ENCODE data around the gene VPS18.
"Not testable (repeated sequence)": the region's sequence is repeated elsewhere in the genome, so short reads cannot be mapped to it uniquely, and the experiment has no call there.

VPS18 gene, protein sequence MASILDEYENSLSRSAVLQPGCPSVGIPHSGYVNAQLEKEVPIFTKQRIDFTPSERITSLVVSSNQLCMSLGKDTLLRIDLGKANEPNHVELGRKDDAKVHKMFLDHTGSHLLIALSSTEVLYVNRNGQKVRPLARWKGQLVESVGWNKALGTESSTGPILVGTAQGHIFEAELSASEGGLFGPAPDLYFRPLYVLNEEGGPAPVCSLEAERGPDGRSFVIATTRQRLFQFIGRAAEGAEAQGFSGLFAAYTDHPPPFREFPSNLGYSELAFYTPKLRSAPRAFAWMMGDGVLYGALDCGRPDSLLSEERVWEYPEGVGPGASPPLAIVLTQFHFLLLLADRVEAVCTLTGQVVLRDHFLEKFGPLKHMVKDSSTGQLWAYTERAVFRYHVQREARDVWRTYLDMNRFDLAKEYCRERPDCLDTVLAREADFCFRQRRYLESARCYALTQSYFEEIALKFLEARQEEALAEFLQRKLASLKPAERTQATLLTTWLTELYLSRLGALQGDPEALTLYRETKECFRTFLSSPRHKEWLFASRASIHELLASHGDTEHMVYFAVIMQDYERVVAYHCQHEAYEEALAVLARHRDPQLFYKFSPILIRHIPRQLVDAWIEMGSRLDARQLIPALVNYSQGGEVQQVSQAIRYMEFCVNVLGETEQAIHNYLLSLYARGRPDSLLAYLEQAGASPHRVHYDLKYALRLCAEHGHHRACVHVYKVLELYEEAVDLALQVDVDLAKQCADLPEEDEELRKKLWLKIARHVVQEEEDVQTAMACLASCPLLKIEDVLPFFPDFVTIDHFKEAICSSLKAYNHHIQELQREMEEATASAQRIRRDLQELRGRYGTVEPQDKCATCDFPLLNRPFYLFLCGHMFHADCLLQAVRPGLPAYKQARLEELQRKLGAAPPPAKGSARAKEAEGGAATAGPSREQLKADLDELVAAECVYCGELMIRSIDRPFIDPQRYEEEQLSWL

DNA sequence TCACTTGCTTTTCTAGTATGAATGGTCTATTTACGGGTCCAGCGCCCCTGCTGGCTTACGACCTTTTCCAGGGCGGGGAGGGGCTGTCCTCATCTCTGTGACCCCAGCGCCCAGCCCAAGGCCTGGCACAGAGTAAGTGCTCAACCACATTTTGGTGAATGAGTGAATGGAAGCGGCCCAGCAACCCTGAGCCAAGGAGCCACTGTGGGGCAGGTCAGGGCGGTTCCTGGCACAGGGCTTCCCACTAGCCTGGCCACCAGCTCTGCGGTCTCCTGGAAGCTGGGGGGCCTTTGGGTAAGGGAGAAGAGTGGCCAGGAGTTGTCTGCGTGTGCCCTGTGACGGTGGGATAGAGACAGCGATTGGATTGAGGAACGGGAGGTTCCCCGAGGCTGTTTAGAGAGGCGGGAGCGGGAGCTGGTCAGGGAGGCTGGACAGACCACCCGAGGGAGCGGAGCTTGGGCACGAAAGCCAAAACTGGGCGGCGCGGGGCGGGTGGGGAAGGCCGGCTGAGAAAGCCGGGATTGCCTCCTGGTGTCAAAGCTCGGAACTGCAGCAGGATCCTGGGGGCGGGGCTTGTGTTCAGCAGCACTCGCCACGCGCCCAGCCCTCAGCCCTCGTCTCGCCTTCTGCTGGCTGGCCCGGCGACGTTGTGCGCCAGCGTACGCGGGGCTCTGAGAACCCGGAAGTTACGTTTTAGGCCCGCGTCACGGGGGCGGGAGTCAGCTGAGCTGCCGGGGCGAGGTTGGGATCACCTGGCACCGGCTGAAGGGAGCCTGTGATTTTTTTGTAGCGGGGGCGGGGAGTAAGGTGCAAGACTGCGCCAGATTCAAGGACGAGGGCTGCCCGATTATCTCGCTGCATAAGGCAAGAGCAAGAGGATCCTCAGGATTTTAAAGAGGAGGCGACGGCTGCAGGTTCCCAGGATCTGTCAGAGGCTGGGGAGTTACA lies at the start of gene VPS18:
Gene VPS18 (plus strand): TSS at position 718 of the 948 bp plus-strand sequence. CDS start 319 bp downstream, outside the sequence.
- peak; percentile 100 for DNase-seq

DNA sequence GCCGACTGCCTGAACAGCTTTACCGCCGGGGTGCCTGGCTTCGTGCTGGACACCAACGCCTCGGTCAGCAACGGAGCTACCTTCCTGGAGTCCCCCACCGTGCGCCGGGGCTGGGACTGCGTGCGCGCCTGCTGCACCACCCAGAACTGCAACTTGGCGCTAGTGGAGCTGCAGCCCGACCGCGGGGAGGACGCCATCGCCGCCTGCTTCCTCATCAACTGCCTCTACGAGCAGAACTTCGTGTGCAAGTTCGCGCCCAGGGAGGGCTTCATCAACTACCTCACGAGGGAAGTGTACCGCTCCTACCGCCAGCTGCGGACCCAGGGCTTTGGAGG lies 49.6 kb upstream of the VPS18 start:
- DNase-seq, result peak; percentile 64

DNA sequence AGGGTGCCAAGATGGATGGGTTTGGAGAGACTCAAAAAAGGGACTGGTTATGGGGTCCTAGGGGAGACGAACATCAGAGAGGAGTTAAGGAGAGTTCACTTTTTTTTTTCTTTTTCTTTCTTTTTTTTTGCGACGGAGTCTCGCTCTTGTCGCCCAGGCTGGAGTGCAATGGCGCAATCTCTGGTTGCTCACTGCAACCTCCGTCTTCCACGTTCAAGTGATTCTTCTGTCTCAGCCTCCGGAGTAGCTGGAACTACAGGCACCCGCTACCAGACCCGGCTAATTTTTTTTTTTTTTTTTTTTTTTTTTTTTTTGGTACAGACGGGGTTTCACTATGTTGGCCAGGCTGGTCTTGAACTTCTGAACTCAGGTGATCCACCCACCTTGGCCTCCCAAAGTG lies 49.2 kb upstream of the VPS18 start:
- no peak for DNase-seq

DNA sequence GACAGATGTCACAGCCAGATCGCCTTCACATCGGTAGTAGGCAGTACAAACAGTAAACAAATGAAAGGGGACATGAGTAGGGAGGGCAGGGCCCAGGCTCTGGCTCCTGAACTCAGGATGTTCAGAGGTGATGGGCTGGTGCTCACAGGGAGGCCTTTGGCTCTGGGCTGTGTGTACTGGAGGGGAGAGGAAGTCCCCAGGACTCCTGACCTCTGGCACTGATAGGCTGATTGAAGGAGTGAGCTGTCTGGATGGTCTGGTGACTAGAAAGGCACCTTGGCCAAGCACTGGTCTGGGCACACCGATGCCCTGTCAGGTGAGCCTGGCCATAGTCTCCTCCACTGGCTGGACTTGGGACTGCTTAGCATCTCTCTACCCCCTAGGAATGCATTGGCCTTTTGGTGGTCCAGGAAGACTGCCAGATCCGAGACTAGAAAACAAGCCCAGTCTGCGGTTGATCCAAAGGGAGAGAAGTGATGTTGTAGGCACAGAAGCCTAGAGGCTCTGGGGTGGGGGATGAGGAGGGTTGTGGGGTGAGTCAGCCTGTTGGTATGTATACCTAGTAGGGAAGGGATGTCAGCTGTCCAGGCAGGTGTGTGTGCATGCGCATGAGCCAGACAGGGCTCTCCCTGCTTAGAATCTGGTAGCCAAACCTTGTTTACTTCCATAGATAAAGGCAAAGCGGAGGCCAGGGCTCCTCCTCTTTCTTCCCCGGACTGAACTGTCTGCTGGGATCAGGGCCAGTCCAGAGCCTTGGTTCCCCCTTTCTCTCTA lies 48.6 kb upstream of the VPS18 start:
- DNase-seq, result no peak

DNA sequence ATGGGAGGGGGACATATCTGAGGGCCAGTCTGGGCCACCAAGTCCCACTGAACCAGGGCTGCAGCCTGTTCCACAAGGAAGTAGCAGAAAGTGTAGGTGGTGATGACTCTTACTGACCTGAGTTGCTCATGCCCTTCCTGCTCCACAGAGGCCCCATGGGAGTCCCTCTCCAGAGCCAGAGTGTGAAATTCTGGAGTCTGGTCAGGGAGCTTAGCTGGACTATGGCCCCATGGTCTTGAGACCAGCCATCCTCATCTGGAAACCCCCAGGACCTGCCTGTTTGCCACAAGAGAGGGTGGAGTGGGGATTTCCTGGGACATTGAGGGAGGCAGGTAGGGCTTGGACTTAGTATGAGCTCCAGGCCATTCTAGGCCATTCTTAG lies 47.4 kb upstream of the VPS18 start:
- no peak for DNase-seq

DNA sequence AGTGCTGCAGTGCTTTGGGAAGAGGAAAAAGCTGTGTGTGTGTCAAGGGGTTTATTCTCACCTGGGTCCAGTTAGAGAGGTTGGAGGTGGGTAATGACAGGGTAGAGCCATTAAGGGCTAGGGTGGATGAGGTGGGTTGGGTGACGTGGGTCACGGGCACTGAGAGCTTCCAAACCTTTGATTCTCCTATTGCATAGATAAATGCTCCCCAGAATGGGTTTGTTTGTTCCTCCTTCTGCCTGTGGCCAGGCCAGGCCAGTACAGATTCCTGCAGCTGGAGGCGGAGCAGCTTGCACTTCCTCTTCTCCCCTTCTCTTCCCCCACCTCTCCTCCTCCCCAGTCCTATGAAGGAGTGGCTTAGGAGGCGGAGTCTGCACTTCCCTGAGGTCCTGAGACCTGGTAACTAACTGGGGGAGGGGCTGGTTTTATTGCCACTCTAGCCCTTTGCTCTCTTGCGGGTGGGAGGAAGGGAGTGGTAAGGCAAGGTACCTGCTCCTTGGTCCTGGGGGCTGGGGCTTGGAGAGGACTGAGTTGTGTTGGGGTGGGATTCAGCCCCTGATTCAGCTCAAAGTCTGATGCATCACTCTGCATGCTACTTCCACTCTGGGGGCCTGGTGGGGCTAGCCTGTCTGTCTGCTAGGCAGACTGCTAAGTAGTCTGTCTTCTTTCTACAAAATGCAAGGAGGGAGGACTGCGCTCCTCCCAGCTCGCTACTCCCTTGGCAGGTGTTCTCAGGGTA lies 46.9 kb upstream of the VPS18 start:
- DNase-seq, result no peak

DNA sequence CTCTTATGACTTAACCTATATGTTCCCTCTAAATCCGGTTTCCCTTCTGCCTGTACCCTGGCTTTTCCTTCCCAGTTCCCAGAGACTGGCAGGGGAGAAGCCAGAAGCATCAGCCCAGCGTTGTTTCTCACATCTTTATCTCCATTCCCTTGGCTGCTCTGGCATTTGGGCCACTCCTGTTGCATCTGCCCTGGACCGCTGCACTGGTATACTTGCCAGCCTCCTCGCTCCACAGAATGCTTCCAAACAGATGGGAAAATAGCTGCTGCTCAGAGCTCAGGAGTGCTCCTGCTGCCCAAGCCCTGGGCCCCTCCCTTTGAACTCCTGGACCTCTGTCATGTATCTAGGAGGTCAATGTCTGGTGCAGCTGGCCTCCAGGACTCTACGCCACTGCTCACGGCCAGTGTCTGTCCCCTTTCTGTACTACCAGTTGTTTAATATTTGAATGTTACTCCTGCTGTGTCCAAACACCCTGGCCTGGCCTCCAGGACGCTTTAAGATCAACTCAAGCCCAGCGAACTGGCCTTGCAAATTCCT lies 43.6 kb upstream of the VPS18 start:
- no peak for DNase-seq

DNA sequence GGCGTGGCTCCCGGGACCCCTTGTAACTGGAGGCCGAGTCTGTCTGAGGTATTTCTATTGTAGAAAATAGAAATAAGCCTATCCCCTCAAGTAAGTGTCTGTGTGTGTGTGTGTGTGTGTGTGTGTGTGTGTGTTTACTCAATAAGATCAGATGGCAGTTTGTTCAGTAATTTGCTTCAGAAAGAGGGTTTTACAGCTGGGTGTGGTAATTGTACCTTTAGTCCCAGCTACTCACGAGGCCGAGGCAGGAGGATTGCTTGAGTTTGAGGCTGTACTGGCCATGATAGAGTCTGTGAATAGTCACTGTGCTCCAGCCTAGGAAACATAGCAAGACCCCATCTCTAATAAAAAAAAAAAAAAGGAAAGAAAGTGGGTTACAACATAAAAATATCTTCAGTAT lies 41.7 kb upstream of the VPS18 start:
- no peak for DNase-seq

DNA sequence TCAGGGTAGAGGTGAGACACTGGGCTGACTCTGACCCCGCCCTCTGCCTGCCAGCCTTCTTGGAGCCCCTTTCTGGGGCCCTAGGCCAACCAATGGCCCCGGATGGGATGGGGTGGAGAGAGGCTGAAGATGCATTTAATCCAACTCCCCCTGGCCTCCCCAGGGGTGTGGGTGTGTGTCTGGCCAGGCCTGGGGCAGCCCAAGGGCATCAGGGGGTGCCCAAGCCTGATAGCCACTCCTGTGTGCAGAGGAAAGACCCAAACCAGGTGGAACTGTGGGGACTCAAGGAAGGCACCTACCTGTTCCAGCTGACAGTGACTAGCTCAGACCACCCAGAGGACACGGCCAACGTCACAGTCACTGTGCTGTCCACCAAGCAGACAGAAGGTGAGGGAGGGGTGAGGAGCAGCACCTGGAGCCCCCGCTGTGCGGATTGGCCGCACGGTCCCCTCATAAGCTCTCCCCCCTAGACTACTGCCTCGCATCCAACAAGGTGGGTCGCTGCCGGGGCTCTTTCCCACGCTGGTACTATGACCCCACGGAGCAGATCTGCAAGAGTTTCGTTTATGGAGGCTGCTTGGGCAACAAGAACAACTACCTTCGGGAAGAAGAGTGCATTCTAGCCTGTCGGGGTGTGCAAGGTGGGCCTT lies 40.9 kb upstream of the VPS18 start:
- no peak for DNase-seq

DNA sequence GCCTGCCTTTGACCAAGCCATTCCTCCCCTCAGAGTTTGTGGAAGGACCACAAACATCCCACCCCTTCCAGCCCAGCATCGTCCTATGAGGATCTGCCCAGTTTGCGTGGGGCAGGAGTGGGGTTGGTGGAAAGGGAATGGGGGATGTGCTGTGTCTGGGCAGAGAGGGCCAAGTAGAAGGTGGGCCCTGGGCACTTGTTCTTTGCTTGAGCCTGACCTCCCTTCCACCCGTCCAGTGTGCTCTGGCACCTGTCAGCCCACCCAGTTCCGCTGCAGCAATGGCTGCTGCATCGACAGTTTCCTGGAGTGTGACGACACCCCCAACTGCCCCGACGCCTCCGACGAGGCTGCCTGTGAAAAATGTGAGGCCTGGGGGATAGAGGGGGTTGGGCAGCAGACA lies 40.1 kb upstream of the VPS18 start:
- no peak for DNase-seq

DNA sequence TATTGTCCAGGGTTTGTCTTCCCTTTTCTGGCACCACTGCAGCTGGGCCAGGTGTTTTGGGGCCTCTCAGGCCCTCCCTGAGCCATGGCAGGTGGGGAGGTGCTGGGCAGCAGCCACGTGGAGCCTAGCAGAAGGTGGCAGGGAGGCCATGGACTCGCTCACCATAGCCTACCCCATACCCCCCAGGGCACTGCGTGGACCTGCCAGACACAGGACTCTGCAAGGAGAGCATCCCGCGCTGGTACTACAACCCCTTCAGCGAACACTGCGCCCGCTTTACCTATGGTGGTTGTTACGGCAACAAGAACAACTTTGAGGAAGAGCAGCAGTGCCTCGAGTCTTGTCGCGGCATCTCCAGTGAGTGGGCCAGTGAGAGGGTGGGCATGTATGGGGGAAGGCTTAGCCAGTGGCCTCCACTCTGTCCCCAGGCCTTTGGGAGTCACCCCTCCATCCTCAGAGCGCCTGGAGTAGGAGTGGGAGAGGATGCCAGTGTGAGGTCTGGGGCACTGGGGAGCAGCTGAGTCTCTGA lies 38.5 kb upstream of the VPS18 start:
- no peak for DNase-seq

DNA sequence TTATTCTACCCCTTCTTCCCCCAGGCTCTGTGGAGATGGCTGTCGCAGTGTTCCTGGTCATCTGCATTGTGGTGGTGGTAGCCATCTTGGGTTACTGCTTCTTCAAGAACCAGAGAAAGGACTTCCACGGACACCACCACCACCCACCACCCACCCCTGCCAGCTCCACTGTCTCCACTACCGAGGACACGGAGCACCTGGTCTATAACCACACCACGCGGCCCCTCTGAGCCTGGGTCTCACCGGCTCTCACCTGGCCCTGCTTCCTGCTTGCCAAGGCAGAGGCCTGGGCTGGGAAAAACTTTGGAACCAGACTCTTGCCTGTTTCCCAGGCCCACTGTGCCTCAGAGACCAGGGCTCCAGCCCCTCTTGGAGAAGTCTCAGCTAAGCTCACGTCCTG lies 37.5 kb upstream of the VPS18 start:
- DNase-seq, result no peak

DNA sequence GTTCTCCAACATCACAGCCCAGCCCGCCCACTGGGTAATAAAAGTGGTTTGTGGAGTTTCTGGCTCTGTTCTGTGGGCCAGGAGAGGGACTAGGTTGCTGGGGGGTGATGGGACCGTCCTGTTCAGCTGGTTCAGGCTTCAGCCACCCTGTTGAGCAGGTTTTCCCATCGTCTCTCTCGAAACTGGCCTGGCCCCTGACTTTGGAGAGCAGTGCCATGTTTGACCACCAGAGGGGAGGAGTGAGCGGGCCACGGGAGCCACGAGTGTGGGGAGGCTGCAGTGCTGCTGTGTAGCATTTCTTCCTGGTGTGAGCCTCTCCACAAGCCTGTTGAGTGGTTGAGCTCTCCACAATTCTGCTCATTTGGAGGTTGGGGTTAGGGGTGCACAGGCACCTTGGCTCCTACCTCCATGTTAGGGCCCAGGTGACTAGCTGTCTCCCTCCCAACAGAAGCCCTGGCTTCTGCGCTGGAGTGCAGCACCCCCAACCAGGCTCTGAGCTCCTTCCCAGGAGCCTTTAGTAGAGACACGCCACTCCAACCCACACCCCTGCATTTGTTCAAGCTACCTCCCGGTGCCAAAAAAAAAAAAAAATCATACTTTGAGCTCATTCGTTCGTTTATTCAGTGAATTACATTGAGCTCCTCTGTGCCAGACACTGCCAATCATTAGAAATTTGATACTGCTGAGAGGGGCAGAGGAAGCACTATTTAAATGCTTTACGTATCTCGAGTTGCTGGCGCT lies 36.5 kb upstream of the VPS18 start:
- DNase-seq, result peak; percentile 89

DNA sequence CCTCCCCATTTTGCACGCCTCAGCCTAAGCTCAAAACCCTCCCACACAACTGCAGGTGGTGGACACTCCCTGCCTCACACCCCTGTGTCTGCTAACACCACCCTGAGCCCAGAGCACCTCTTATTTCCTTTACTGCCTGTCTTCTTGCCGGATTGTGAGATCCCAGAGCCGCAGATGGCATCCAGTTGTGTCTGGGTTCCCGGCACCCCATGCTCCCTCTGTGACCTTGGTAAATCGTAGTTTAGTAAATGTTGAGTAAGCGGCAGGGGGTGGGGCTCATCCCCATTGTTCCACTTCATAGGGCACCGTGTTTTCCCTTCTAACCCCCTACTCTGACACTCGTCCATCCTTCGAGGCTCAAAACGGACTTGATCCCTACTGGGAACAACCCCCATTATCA lies 35.5 kb upstream of the VPS18 start:
- no peak for DNase-seq

DNA sequence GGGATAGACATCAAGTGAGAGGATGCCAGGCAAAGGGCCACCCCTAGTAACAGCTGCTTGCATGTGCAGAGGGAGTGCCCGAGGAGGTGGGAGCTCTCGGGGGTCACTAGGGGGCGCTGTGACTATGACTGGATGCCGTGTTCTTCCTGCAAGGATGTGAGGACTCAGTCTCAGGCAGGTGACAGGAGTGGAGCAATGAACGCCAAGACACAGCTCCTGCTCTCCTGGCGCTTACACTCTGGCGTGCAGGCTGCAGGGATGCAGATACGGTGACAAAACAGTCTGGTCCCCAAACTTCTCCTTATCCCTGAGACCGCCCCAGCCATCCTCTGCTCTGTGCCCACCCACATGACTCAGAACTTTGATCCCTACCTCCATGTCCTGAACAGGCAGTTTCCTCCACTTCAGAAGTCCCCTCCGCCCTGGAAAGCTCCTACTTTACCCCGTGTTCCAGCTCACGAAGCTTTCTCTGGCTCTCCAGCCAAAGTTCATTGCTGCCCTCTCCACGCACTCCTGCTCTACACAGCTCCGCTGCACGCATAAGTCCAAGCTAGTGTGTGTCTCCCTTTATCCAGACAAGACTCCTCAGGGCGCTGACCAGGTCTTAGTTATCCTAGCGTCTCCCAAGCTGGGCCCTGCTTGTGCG lies 34.9 kb upstream of the VPS18 start:
- peak; percentile 77 for DNase-seq

DNA sequence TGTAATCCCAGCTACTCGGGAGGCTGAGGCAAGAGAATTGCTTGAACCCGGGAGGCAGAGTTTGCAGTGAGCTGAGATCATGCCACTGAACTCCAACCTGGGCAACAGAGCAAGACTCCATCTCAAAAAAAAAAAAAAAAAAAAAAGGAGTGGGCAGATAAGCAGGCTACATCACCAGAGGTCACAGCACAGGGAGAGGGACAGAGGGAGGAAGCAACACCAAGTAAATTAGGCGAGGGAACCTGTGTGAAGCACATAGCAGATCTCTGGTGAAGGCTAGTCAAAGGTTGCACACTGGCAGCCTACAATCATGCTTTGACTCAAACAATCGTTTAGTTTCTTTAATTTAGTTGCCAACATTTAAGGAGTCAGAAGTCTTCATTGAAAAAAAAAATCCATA lies 33.1 kb upstream of the VPS18 start:
- DNase-seq, result not testable (repeated sequence)

DNA sequence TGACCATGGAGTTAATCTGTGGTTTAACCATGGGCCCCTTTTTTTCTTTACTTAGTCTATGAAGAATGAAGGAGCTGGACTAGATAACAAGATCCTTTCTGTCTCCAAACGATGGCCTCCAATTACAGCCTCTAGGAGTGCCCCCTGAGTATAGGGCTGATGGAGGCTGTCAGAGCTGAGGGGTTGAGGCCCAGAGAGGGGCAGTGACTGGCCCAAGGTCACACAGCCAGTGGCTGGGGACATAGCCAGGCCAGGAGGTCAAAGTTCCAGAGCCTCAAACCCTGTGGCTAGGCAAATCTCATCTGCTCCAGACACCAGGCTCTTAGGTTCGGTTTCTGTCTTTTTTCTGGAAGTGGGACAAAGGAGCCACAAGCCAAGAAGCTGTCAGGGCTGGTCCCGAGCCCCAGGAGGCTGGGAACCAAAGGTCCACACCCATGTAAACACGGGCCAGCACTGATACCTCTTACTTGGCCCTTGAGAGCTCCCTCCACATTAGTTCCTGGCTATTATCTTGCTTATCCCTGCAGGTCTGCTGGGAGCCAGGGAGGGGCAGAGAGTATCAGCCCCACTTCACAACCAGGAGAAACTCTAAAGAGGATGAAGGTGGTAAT lies 30.5 kb upstream of the VPS18 start:
- DNase-seq, result no peak

DNA sequence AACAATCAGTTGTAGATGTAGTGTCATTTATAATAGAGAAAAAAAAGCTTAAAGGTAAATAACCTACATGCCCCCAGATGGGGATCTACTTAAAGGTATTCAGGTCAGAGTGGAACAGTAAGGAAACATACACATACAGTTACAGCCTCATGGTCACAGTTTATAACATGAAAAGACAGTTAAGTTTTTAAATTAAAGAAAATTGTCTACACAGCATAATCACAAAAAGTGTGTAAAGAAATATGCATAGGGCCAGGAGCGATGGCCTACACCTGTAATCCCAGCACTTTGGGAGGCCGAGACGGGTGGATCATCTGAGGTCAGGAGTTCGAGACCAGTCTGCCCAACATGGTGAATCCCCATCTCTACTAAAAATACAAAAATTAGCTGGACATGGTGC lies 27.1 kb upstream of the VPS18 start:
- no peak for DNase-seq

All from right forelimb (tissue), 1 donor.